Measurements from ENCODE around the gene RPE65.

Gene RPE65

DNA sequence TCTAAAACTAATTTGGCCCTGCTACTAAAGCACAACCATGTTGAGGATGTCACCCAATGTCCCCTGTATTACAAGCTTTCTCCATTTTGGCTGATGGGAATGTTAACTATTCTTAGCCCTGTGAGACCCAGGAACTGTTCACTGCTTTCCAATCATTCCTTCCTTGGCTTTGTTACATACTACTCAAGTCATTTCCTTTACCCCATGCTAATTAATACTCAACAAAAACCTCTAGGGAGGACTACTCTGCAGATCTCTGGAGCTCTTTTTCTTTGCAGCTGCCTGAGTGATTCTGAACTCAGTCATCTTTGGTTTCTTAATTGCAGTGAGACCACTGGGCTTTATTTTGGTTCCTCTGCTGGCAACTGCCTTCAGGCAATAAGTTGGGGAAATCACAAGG, 23.3 kb upstream of the RPE65 start:
- no peak overlapping the region for H3K4me3 ChIP-seq (ENCODE audit: low read depth, low read length)

DNA sequence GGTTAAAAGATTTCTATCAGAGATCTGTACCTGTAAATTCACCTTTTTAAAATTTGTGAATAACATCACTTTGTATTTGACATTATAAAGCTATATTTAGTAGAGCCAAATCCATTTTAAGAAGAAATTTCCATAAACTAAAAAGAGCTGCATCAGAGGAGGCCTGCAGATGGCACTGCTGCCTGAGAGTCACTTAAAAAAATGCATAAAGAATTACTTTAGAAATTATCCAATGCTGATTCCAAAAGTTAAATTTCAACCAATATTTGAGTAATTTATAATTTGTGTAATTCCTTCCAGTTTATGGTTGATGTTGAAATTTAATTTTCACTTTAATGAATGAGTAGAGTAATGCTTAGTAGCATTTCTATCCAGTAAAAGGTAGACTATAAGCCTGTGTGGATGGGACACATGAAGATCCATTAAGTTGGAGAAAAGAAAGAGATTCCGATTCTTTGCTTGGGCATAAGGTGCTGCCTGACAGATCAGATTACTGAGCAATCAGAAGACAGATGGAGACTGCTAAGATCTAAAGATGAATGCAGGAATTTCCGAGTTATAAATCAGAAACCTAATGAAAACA, 20.7 kb upstream of the RPE65 start:
- TF ChIP-seq, protein P1, sequence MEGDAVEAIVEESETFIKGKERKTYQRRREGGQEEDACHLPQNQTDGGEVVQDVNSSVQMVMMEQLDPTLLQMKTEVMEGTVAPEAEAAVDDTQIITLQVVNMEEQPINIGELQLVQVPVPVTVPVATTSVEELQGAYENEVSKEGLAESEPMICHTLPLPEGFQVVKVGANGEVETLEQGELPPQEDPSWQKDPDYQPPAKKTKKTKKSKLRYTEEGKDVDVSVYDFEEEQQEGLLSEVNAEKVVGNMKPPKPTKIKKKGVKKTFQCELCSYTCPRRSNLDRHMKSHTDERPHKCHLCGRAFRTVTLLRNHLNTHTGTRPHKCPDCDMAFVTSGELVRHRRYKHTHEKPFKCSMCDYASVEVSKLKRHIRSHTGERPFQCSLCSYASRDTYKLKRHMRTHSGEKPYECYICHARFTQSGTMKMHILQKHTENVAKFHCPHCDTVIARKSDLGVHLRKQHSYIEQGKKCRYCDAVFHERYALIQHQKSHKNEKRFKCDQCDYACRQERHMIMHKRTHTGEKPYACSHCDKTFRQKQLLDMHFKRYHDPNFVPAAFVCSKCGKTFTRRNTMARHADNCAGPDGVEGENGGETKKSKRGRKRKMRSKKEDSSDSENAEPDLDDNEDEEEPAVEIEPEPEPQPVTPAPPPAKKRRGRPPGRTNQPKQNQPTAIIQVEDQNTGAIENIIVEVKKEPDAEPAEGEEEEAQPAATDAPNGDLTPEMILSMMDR (IDR thresholded peaks at IDR 0.05; ENCODE audit: control insufficient read depth, extremely low read depth, insufficient read depth) = peak; percentile 70
- no peak overlapping the region for H3K4me3 ChIP-seq (ENCODE audit: low read depth, low read length)
- DNase-seq (ENCODE audit: low read depth) = no peak

More for the DNA sequence above, 23.3 kb upstream of the RPE65 start:
- TF ChIP-seq, protein P1 (IDR thresholded peaks at IDR 0.05; ENCODE audit: control insufficient read depth, extremely low read depth, insufficient read depth) = no peak
- DNase-seq (ENCODE audit: low read depth) = no peak

DNA sequence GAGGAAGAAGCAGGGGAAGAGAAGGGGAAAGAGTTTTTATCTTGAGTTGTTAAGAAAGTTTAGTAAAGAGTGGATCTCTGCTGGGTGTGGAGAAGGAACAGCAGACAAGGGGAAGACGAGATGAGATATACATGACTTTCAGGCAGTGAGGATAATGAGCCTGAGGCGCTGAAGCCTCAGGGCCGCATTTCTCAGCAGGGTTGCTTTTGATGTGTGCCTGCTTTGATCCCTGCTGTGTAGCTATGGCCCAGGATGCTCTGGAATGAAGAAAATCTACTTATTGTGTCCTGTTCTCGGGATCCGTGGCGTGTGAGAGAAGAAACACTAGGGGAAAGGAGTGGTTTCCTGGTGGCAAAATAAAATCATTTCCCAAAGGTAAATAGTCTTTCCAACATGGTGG, 15.1 kb upstream of the RPE65 start:
- TF ChIP-seq, protein P1 (IDR thresholded peaks at IDR 0.05; ENCODE audit: control insufficient read depth, extremely low read depth, insufficient read depth) = no peak
- DNase-seq (ENCODE audit: low read depth) = no peak
- H3K4me3 ChIP-seq (ENCODE audit: low read depth, low read length) = no peak overlapping the region

DNA sequence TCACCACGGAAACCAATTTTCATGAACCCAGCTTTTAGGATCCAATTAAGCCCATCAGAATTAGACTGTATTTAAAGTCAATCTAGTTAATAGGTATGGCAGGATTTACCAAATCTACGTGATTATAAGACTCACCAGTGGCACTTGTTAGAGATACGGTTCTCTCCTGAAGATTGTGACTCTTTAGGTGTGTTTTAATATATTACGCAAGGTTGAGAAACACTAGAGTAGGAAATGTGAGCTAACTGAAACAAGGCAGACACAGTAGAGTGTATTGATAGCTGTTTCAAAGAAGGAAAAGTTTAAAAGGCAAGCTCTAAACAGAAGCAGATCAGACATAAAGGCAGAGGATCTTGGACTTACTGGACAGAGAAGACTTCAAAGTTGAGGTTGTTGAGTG, 11.2 kb upstream of the RPE65 start:
- DNase-seq (ENCODE audit: low read depth) = no peak
- H3K4me3 ChIP-seq (ENCODE audit: low read depth, low read length) = no peak overlapping the region
- TF ChIP-seq, protein P1 (IDR thresholded peaks at IDR 0.05; ENCODE audit: control insufficient read depth, extremely low read depth, insufficient read depth) = no peak

DNA sequence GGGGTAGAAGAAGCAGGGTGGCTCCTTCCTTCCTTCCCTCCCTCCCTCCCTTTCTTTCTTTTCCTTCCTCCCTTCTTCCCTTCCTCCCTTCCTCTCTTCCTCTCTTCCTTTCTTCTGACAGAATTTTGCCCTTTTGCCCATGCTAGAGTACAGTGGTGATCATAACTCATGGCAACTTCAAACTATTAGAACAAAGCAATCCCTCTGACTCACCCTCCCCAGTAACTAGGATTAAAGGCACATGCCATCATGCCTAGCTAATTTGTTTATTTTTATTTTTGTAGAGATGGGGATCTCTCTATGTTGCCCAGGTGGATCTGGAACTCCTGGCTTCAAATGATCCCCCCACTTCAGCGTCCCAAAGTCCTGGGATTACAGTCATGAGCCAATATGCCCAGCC, 10.0 kb upstream of the RPE65 start:
- TF ChIP-seq, protein P1 (IDR thresholded peaks at IDR 0.05; ENCODE audit: control insufficient read depth, extremely low read depth, insufficient read depth) = no peak
- H3K4me3 ChIP-seq (ENCODE audit: low read depth, low read length) = no peak overlapping the region
- DNase-seq (ENCODE audit: low read depth) = no peak

DNA sequence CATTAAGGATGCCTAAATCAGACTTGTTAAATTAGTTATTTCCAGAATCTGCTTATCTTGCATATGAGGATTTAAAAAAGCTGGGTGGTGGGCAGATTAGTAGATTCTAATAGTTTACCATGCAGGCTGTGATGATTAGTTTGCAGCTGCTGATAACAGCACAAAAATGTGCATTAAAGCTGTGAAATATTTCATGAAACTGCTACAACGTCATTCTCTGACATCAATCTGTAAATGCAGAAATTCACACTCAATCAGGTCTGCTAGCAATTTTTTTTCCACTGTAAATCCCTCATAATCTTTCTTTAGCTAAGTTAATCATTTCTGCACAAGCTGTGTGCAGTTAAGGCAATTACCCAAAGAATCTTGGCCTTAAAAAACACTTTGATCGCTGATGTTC, 9.3 kb upstream of the RPE65 start:
- H3K4me3 ChIP-seq (ENCODE audit: low read depth, low read length) = no peak overlapping the region
- no peak for DNase-seq (ENCODE audit: low read depth)
- TF ChIP-seq, protein P1 (IDR thresholded peaks at IDR 0.05; ENCODE audit: control insufficient read depth, extremely low read depth, insufficient read depth) = no peak

DNA sequence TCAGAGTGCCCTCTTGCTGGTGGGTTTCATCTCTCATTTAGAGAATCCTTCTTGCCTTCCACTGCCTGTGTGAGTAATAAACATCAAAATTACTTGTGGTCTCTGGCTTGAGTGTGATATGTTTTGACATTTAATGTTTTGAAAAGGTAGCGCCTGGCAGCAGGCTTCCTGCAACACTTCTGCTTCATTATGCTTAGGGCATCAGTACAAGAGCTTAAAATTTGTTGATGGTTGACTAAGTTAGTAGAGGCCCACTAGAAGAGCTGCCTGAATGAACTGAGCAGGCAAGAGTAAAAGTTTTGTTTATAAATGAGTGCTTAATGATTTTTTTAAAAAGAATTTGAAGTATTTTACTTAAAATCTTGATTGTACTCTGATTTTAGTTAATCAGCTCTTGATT, 6.4 kb upstream of the RPE65 start:
- DNase-seq (ENCODE audit: low read depth) = no peak
- TF ChIP-seq, protein P1 (IDR thresholded peaks at IDR 0.05; ENCODE audit: control insufficient read depth, extremely low read depth, insufficient read depth) = no peak
- H3K4me3 ChIP-seq (ENCODE audit: low read depth, low read length) = no peak overlapping the region

Data from LNCaP clone FGC (cell line).